NCI-H2029 treated with DMSO at 0.1 percent for 48 hours (cell line): ENCODE results near the gene HAND1.
"Not testable (repeated sequence)": the region's sequence is repeated elsewhere in the genome, so short reads cannot be mapped to it uniquely, and the experiment has no call there.

ENCODE experiments used
- DNase-seq: peaks from one replicate; lab custom pipeline; 2025; lab: John Stamatoyannopoulos, UW

Gene HAND1

GRCh38 chr5:154478224-154478565 is at the start of gene HAND1:
Gene HAND1, minus strand, starts transcription at chr5:154478227. Its CDS starts 219 bp downstream, at chr5:154478008.
- DNase-seq: peak; percentile 42

GRCh38 chr5:154526231-154527226 is 48.5 kb upstream of the HAND1 start:
- DNase-seq: no peak

- DNase-seq: no peak
These were observed 46.8 kb upstream of the HAND1 start for GRCh38 chr5:154524859-154525258.

- no peak for DNase-seq
These were observed 46.2 kb upstream of the HAND1 start for GRCh38 chr5:154524181-154524580.

- DNase-seq: no peak
These were observed 45.7 kb upstream of the HAND1 start for GRCh38 chr5:154523709-154524108.

- no peak for DNase-seq
These were observed 45.1 kb upstream of the HAND1 start for GRCh38 chr5:154523104-154523503.

- no peak for DNase-seq
These were observed 44.3 kb upstream of the HAND1 start for GRCh38 chr5:154522284-154522683.

- DNase-seq: no peak
These were observed 43.7 kb upstream of the HAND1 start for GRCh38 chr5:154521756-154522155.

GRCh38 chr5:154520861-154521453 is 42.9 kb upstream of the HAND1 start:
- peak; percentile 63 for DNase-seq

- DNase-seq: no peak
These were observed 41.3 kb upstream of the HAND1 start for GRCh38 chr5:154519359-154519758.

GRCh38 chr5:154518438-154518867 is 40.4 kb upstream of the HAND1 start:
- no peak for DNase-seq

GRCh38 chr5:154517810-154518437 is 39.9 kb upstream of the HAND1 start:
- DNase-seq: no peak

- no peak for DNase-seq
These were observed 39.2 kb upstream of the HAND1 start for GRCh38 chr5:154517181-154517580.

GRCh38 chr5:154516475-154516874 is 38.4 kb upstream of the HAND1 start:
- DNase-seq: no peak

- DNase-seq: not testable (repeated sequence)
These were observed 37.5 kb upstream of the HAND1 start for GRCh38 chr5:154515488-154515887.

- DNase-seq: no peak
These were observed 36.3 kb upstream of the HAND1 start for GRCh38 chr5:154514331-154514730.

GRCh38 chr5:154513669-154514084 is 35.6 kb upstream of the HAND1 start:
- no peak for DNase-seq

- DNase-seq: no peak
These were observed 34.0 kb upstream of the HAND1 start for GRCh38 chr5:154511984-154512383.

GRCh38 chr5:154509784-154510555 is 31.9 kb upstream of the HAND1 start:
- DNase-seq: no peak

- no peak for DNase-seq
These were observed 30.1 kb upstream of the HAND1 start for GRCh38 chr5:154508114-154508513.

- DNase-seq: no peak
These were observed 28.7 kb upstream of the HAND1 start for GRCh38 chr5:154506716-154507080.
